Testis (tissue), 3 donors: Measurements from ENCODE around the gene ALOX5. TPM values are rescaled to one million over a fixed set of nuclear protein-coding genes. Genes with fewer than 3 reads are reported as not detected.
A peak's percentile ranks its signal among the peaks of the same experiment; 100 is the strongest.

Experiments
- DNase-seq: peaks from one replicate; pipeline ENCODE4 v3.0.0-alpha.2; 2019
- H3K27ac ChIP-seq, 2 donors: fragments of 200-600 bp; sonication (generic); one replicate each; pipeline ENCODE4 v1.5.1; 2019
- H3K27me3 ChIP-seq: fragments of 200-600 bp; sonication (generic); one replicate; pipeline ENCODE4 v1.5.1; 2019
- H3K36me3 ChIP-seq: fragments of 200-600 bp; sonication (generic); one replicate; pipeline ENCODE4 v1.5.1; 2017; ENCODE audit warnings: low read depth; ENCODE audit errors: missing control alignments
- H3K4me1 ChIP-seq: fragments of 200-600 bp; sonication (generic); one replicate; pipeline ENCODE4 v1.5.1; 2019
- H3K4me3 ChIP-seq, 2 donors: fragments of 200-600 bp; sonication (generic); one replicate each; pipeline ENCODE4 v1.5.1; 2017 to 2019
- H3K9me3 ChIP-seq: fragments of 200-600 bp; sonication (generic); one replicate; pipeline ENCODE4 v1.5.1; 2017
- CTCF ChIP-seq, 3 experiments: fragments of 450-650 bp in 2 of 3; fragments of 200-600 bp in 1 of 3; sonication (generic) in 1 of 3; IDR thresholded peaks; one replicate each; pipeline ENCODE4 v1.5.1; 2016 to 2019; ENCODE audit warnings: antibody characterized with exemption in 3 of 3, mild to moderate bottlenecking in 2 of 3, moderate library complexity in 1 of 3
- POLR2A ChIP-seq: fragments of 450-650 bp; IDR thresholded peaks from one replicate; pipeline ENCODE4 v1.6.1; 2017; ENCODE audit warnings: antibody characterized with exemption, mild to moderate bottlenecking, moderate library complexity
- WGBS, 2 donors: methylation state at CpG; one replicate each; pipeline ENCODE4 v1.1.5; 2018; 5-methylcytosine and 5-hydroxymethylcytosine counted together
- intact Hi-C: fragments of 100-400 bp; cut with DNase I; formaldehyde crosslinking; loops from one replicate; pipeline ENCODE4 v1.15.1; 2023; ENCODE audit warnings: low total_unique reads
- polyA plus RNA-seq: library from polyadenylated mRNA; stranded (reverse); fragments of 350-450 nt; fragmentation: Illumina TruSeq; extraction: RNeasy Lipid Tissue Mini Kit (QIAGEN cat#74804); gene quantifications from one replicate; pipeline ENCODE4 v1.2.3, GENCODE V29; 2014; ENCODE audit warnings: low read depth, low replicate concordance; ENCODE audit not compliant: insufficient read depth
- total RNA-seq, 2 donors: library from RNA; depleted of rRNA; stranded (reverse); fragments of >200 nt; gene quantifications; one replicate each; pipeline ENCODE4 v1.2.3, GENCODE V29; 2016

ALOX5 gene
- total and polyA plus RNA-seq, 3 donors from 2014 or later: 11.4 to 18.5 (median 13.7) TPM

- intact Hi-C loops: no loop called here
- Histone ChIP-seq H3K4me1 (peaks cover 8% of the 10 kb centered on the region), H3K27ac (peak overlapping the region; percentile 42 to 72), H3K9me3 (no peaks in the 10 kb centered on the region), H3K27me3 (no peaks in the 10 kb centered on the region), H3K4me3 (peak overlapping the region; percentile 54 to 70), H3K36me3 (no peaks in the 10 kb centered on the region)
- DNase-seq: peak; percentile 63
- WGBS, 2 donors: 3% methylated on average over 53 to 60 of the region's 60 CpGs
- TF ChIP-seq POLR2A (no peak), CTCF (IDR thresholded peaks at IDR 0.05) (no peak)
Measured at GRCh38 chr10:45418849-45419675, 45.0 kb downstream of the ALOX5 start.

- Histone ChIP-seq H3K9me3 (no peaks in the 10 kb centered on the region), H3K27me3 (no peaks in the 10 kb centered on the region), H3K4me3 (peak overlapping the region; percentile 54 to 70), H3K27ac (peak overlapping the region; percentile 42 to 72), H3K36me3 (no peaks in the 10 kb centered on the region), H3K4me1 (peaks cover 8% of the 10 kb centered on the region)
- DNase-seq: no peak
- intact Hi-C loops: no loop called here
- TF ChIP-seq CTCF (IDR thresholded peaks at IDR 0.05) (no peak), POLR2A (no peak)
- WGBS, 2 donors: 17 to 29% methylated on average over 12 of the region's 12 CpGs
Measured at GRCh38 chr10:45419676-45420025, 45.6 kb downstream of the ALOX5 start.

GRCh38 chr10:45420453-45421192 is 46.6 kb downstream of the ALOX5 start:
- 25 to 30% methylated on average over 16 of the region's 16 CpGs for WGBS, 2 donors
- TF ChIP-seq CTCF (IDR thresholded peaks at IDR 0.05) (no peak), POLR2A (no peak)
- H3K27me3 ChIP-seq: no peaks in the 10 kb centered on the region
- H3K9me3 ChIP-seq: no peaks in the 10 kb centered on the region
- intact Hi-C loops: no loop called here
- H3K4me1 ChIP-seq: peaks cover 8% of the 10 kb centered on the region
- no peak overlapping the region for H3K4me3 ChIP-seq
- no peaks in the 10 kb centered on the region for H3K36me3 ChIP-seq
- DNase-seq: peak; percentile 61
- no peak overlapping the region for H3K27ac ChIP-seq

GRCh38 chr10:45421221-45422097 is 47.4 kb downstream of the ALOX5 start:
- Histone ChIP-seq H3K9me3 (no peaks in the 10 kb centered on the region), H3K27ac (no peak overlapping the region), H3K36me3 (no peaks in the 10 kb centered on the region), H3K4me3 (no peak overlapping the region), H3K27me3 (no peaks in the 10 kb centered on the region), H3K4me1 (peaks cover 8% of the 10 kb centered on the region)
- no peak for DNase-seq
- intact Hi-C loops: no loop called here
- TF ChIP-seq POLR2A (no peak), CTCF (IDR thresholded peaks at IDR 0.05) (no peak)
- 80 to 90% methylated on average over 4 to 7 of the region's 7 CpGs for WGBS, 2 donors
